Upper lobe of left lung (tissue), 6 donors: ENCODE measurements around the gene AP1B1. TPM values are rescaled to one million over a fixed set of nuclear protein-coding genes. Genes with fewer than 3 reads are reported as not detected.

Experiments
- ATAC-seq, 2 donors: fragments of 200-7000 bp; cut with Tn5 transposase; one replicate each; pipeline ENCODE4 v1.9.1; 2022; ENCODE audit warnings: mild to moderate bottlenecking in 2 of 2, moderate library complexity in 2 of 2; ENCODE audit not compliant: low FRiP score in 2 of 2
- DNase-seq, 2 donors: peaks; one replicate each; pipeline ENCODE4 v3.0.0-alpha.2; 2019 to 2020
- H3K27ac ChIP-seq, 4 donors: fragments of 200-600 bp; sonication (generic); one replicate each; pipeline ENCODE4 v1.5.1; 2016 to 2019
- H3K27me3 ChIP-seq, 4 donors: fragments of 200-600 bp; sonication (generic); one replicate each; pipeline ENCODE4 v1.5.1; 2017 to 2019
- H3K36me3 ChIP-seq, 4 donors: fragments of 200-600 bp; sonication (generic); one replicate each; pipeline ENCODE4 v1.5.1; 2016 to 2019
- H3K4me1 ChIP-seq, 4 donors: fragments of 200-600 bp; sonication (generic); one replicate each; pipeline ENCODE4 v1.5.1; 2018 to 2019
- H3K4me3 ChIP-seq, 4 donors: fragments of 200-600 bp; sonication (generic); one replicate each; pipeline ENCODE4 v1.5.1; 2017 to 2019; ENCODE audit warnings: mild to moderate bottlenecking in 2 of 4, moderate library complexity in 1 of 4
- H3K9me3 ChIP-seq, 4 donors: fragments of 200-600 bp; sonication (generic); one replicate each; pipeline ENCODE4 v1.5.1; 2018 to 2019
- CTCF ChIP-seq, 6 experiments: fragments of 450-650 bp in 4 of 6; fragments of 200-600 bp in 2 of 6; sonication (generic) in 2 of 6; IDR thresholded peaks; one replicate each; pipeline ENCODE4 v1.5.1; 2016 to 2019; ENCODE audit warnings: antibody characterized with exemption in 6 of 6
- EP300 ChIP-seq, 4 donors: sonication (generic); formaldehyde crosslinking; IDR thresholded peaks; one replicate each; pipeline ENCODE4 v1.5.1; 2017; ENCODE audit warnings: antibody characterized with exemption in 4 of 4, control low read depth in 2 of 4
- POLR2A ChIP-seq, 4 donors: fragments of 450-650 bp; IDR thresholded peaks; one replicate each; pipeline ENCODE4 v1.5.1; 2016 to 2017; ENCODE audit warnings: antibody characterized with exemption in 4 of 4, mild to moderate bottlenecking in 2 of 4
- POLR2AphosphoS5 ChIP-seq, 2 donors: sonication (generic); formaldehyde crosslinking; IDR thresholded peaks; one replicate each; pipeline ENCODE4 v1.5.1; 2017; ENCODE audit warnings: antibody characterized with exemption in 2 of 2
- WGBS, 2 donors: methylation state at CpG; one replicate each; pipeline ENCODE4 v1.1.5; 2017 to 2018; 5-methylcytosine and 5-hydroxymethylcytosine counted together
- total RNA-seq, 6 donors: library from RNA; depleted of rRNA in 4 of 6; stranded (reverse); fragments of >200 nt in 4 of 6; gene quantifications; one replicate each; pipeline versions ENCODE4 v1.1.0 to v1.2.1, GENCODE V29; 2016 to 2021
- donor health status: DM: no; HTN: no; CAD: no; lungs with moderate emphysema.
- donor health status: DM: no; HTN: yes; CAD: no; lungs with severe emphysema.

Gene AP1B1
- total RNA-seq, 6 donors from 2014 or later, result 44.7 to 162 (median 80.7) TPM

- no peak overlapping the region for H3K4me3 ChIP-seq
Measured at GRCh38 chr22:29386708-29387107, 1.7 kb downstream of the AP1B1 start.

GRCh38 chr22:29385748-29386147 is 2.6 kb downstream of the AP1B1 start:
- no peaks in the 10 kb centered on the region for H3K9me3 ChIP-seq
- no peaks in the 10 kb centered on the region for H3K27me3 ChIP-seq
- H3K4me1 ChIP-seq, result peaks cover 30 to 68% (median 55%) of the 10 kb centered on the region in 4 donors
- H3K4me3 ChIP-seq, result no peak overlapping the region
- H3K36me3 ChIP-seq, result peaks cover 0 to 13% (median 1%) of the 10 kb centered on the region in 4 donors
- WGBS, 2 donors, result 20 to 22% methylated on average over 4 of the region's 4 CpGs
- ATAC-seq (peak in 1 of 2 donors; percentile 55), DNase-seq (peak in 1 of 2 donors; percentile 53)
- TF ChIP-seq POLR2AphosphoS5 (IDR thresholded peaks at IDR 0.05) (no peak), POLR2A (IDR thresholded peaks at IDR 0.05) (peak in 1 of 4 donors; percentile 55)
- peak overlapping the region in 3 of 4 donors; percentile 40 to 51 (median 50) for H3K27ac ChIP-seq

More at GRCh38 chr22:29386708-29387107, 1.7 kb downstream of the AP1B1 start:
- ATAC-seq (no peak), DNase-seq (no peak)
- H3K4me1 ChIP-seq, result peaks cover 29 to 66% (median 54%) of the 10 kb centered on the region in 4 donors
- peaks cover 0 to 13% (median 1%) of the 10 kb centered on the region in 4 donors for H3K36me3 ChIP-seq
- no peak for TF ChIP-seq CTCF (IDR thresholded peaks at IDR 0.05)
- no peak for TF ChIP-seq POLR2AphosphoS5 (IDR thresholded peaks at IDR 0.05)
- no peak for TF ChIP-seq EP300 (IDR thresholded peaks at IDR 0.05)
- no peak for TF ChIP-seq POLR2A (IDR thresholded peaks at IDR 0.05)
- no peaks in the 10 kb centered on the region for H3K27me3 ChIP-seq
- 68 to 74% methylated on average over 8 of the region's 8 CpGs for WGBS, 2 donors
- H3K27ac ChIP-seq, result peak overlapping the region; percentile 32 to 51 (median 45)
- H3K9me3 ChIP-seq, result no peaks in the 10 kb centered on the region

GRCh38 chr22:29385151-29385704 is 3.1 kb downstream of the AP1B1 start:
- TF ChIP-seq EP300 (IDR thresholded peaks at IDR 0.05) (no peak), POLR2AphosphoS5 (IDR thresholded peaks at IDR 0.05) (no peak), CTCF (IDR thresholded peaks at IDR 0.05) (no peak), POLR2A (IDR thresholded peaks at IDR 0.05) (no peak)
- 80 to 82% methylated on average over 3 of the region's 3 CpGs for WGBS, 2 donors
- Histone ChIP-seq H3K4me1 (peaks cover 35 to 74% (median 60%) of the 10 kb centered on the region in 4 donors), H3K4me3 (no peak overlapping the region), H3K9me3 (no peaks in the 10 kb centered on the region), H3K36me3 (peaks cover 0 to 13% (median 1%) of the 10 kb centered on the region in 4 donors), H3K27ac (peak overlapping the region in 3 of 4 donors; percentile 9 to 44 (median 20)), H3K27me3 (no peaks in the 10 kb centered on the region)
- ATAC-seq (no peak), DNase-seq (no peak)

- Histone ChIP-seq H3K4me1 (peaks cover 34 to 74% (median 56%) of the 10 kb centered on the region in 4 donors), H3K36me3 (peaks cover 0 to 13% (median 1%) of the 10 kb centered on the region in 4 donors), H3K9me3 (no peaks in the 10 kb centered on the region), H3K4me3 (no peak overlapping the region), H3K27me3 (no peaks in the 10 kb centered on the region), H3K27ac (no peak overlapping the region)
- WGBS, 2 donors, result 95 to 100% methylated on average over 1 of the region's 1 CpG
- DNase-seq, result no peak
- TF ChIP-seq POLR2A (IDR thresholded peaks at IDR 0.05) (no peak), POLR2AphosphoS5 (IDR thresholded peaks at IDR 0.05) (no peak), EP300 (IDR thresholded peaks at IDR 0.05) (no peak), CTCF (IDR thresholded peaks at IDR 0.05) (no peak)
- ATAC-seq, result no peak
Measured at GRCh38 chr22:29383740-29384139, 4.6 kb downstream of the AP1B1 start.

- peak; percentile 7 to 42 for ATAC-seq
- Histone ChIP-seq H3K27me3 (no peaks in the 10 kb centered on the region), H3K27ac (peak overlapping the region in 3 of 4 donors; percentile 44 to 65 (median 44)), H3K4me3 (no peak overlapping the region), H3K9me3 (no peaks in the 10 kb centered on the region), H3K36me3 (peaks cover 0 to 13% (median 1%) of the 10 kb centered on the region in 4 donors), H3K4me1 (peaks cover 34 to 73% (median 55%) of the 10 kb centered on the region in 4 donors)
- TF ChIP-seq CTCF (IDR thresholded peaks at IDR 0.05), result no peak
- peak in 1 of 4 donors; percentile 33 for TF ChIP-seq POLR2A (IDR thresholded peaks at IDR 0.05)
- WGBS, 2 donors, result 68% methylated on average over 5 of the region's 6 CpGs
- DNase-seq, result no peak
Measured at GRCh38 chr22:29382580-29383302, 5.6 kb downstream of the AP1B1 start.
